Endothelial cell of umbilical vein (primary cell): ENCODE measurements around the gene CRYL1. TPM values are rescaled to one million over a fixed set of nuclear protein-coding genes. Genes with fewer than 3 reads are reported as not detected.

Experiments
- BruUV-seq: library from RNA; stranded (reverse); fragments of 400-500 nt; replicated peaks from 2 replicates; lab custom pipeline; 2021; lab: Mats Ljungman, UMichigan
- CTCF ChIA-PET: fragments of 300-600, 350-600 bp; sonication (Branson Sonifier 250); formaldehyde crosslinking; loops from one replicate; lab custom pipeline; 2021; ENCODE audit warnings: antibody characterized with exemption, inconsistent platforms; lab: Charles Lee
- POLR2A ChIA-PET: fragments of 300-600, 350-600 bp; sonication (Branson Sonifier 250); formaldehyde crosslinking; loops from one replicate; lab custom pipeline; 2021; ENCODE audit warnings: antibody characterized with exemption, inconsistent platforms; lab: Charles Lee
- DNase-seq: peaks from one replicate; pipeline ENCODE4 v3.0.0-alpha.2; 2011; ENCODE audit warnings: low read depth, low spot score
- FAIRE-seq: peaks from 2 replicates; lab custom pipeline; 2011; peaks lifted over from hg19 to GRCh38; lab: Jason Lieb, UNC
- H2AFZ ChIP-seq: 2 replicates; pipeline ENCODE4 v1.6.0; 2012; ENCODE audit warnings: low read depth, low read length, control low read depth, inconsistent platforms
- H3K27ac ChIP-seq: 2 replicates; pipeline ENCODE4 v1.5.1; 2011; ENCODE audit warnings: low read depth, mild to moderate bottlenecking, control low read depth, low read length, moderate library complexity; ENCODE audit not compliant: insufficient read depth
- H3K27me3 ChIP-seq, 2 experiments: 2 replicates each; pipeline versions ENCODE4 v1.6.0 to v1.6.1; 2011; ENCODE audit warnings: low read length in 2 of 2, mixed read lengths in 1 of 2; ENCODE audit not compliant: control insufficient read depth in 2 of 2, insufficient read depth in 2 of 2
- H3K36me3 ChIP-seq, 2 experiments: 2 replicates in 1 of 2; 3 replicates in 1 of 2; pipeline ENCODE4 v1.5.1; 2011; ENCODE audit warnings: low read length in 2 of 2, mild to moderate bottlenecking in 1 of 2, moderate library complexity in 1 of 2; ENCODE audit not compliant: control insufficient read depth in 2 of 2, insufficient read depth in 2 of 2; ENCODE audit errors: extremely low read depth in 1 of 2
- H3K4me1 ChIP-seq: 3 replicates; pipeline ENCODE4 v1.5.1; 2011; ENCODE audit warnings: mild to moderate bottlenecking, low read length; ENCODE audit not compliant: control insufficient read depth, insufficient read depth; ENCODE audit errors: extremely low read depth
- H3K4me2 ChIP-seq: 2 replicates; pipeline ENCODE4 v1.6.1; 2011; ENCODE audit warnings: low read length, control low read depth, mixed read lengths; ENCODE audit not compliant: insufficient read depth
- H3K4me3 ChIP-seq, 3 experiments: fragments of 200-600 bp in 1 of 3; sonication (generic), shearing (Covaris generic) in 1 of 3; replicated peaks in 1 of 3; 2 replicates each; pipeline ENCODE4 v1.5.1; 2011 to 2016; ENCODE audit warnings: control low read depth in 3 of 3, low read length in 3 of 3, mild to moderate bottlenecking in 2 of 3, inconsistent platforms in 1 of 3, low read depth in 1 of 3, moderate library complexity in 1 of 3; ENCODE audit not compliant: insufficient read depth in 1 of 3
- H3K79me2 ChIP-seq: 2 replicates; pipeline ENCODE4 v1.6.0; 2012; ENCODE audit warnings: low read length, inconsistent platforms; ENCODE audit not compliant: control insufficient read depth, insufficient read depth
- H3K9ac ChIP-seq: replicated peaks from 2 replicates; pipeline ENCODE3; 2011; ENCODE audit warnings: low read length, control low read depth; ENCODE audit not compliant: insufficient read depth; ENCODE audit errors: extremely low read depth
- H3K9me1 ChIP-seq: replicated peaks from 3 replicates; pipeline ENCODE4 v1.6.0; 2011; ENCODE audit warnings: mild to moderate bottlenecking, low read length; ENCODE audit not compliant: control insufficient read depth, insufficient read depth; ENCODE audit errors: extremely low read depth
- H3K9me3 ChIP-seq: replicated peaks from 2 replicates; pipeline ENCODE4 v1.5.1; 2012; ENCODE audit warnings: low read length, inconsistent platforms; ENCODE audit not compliant: control insufficient read depth, insufficient read depth
- H4K20me1 ChIP-seq: replicated peaks from 2 replicates; pipeline ENCODE3; 2011; ENCODE audit warnings: mild to moderate bottlenecking, low read length; ENCODE audit not compliant: control insufficient read depth, insufficient read depth; ENCODE audit errors: extremely low read depth
- EZH2 ChIP-seq: IDR thresholded peaks from 2 replicates; pipeline ENCODE4 v1.6.1; 2012; ENCODE audit warnings: borderline replicate concordance, low read depth, mild to moderate bottlenecking, moderate library complexity, low read length, inconsistent platforms; ENCODE audit not compliant: severe bottlenecking
- FOS ChIP-seq: IDR thresholded peaks from 2 replicates; pipeline ENCODE4 v1.6.1; 2011; ENCODE audit warnings: mild to moderate bottlenecking, low read length, moderate library complexity, borderline replicate concordance; ENCODE audit not compliant: insufficient read depth
- JUN ChIP-seq: IDR thresholded peaks from 2 replicates; pipeline ENCODE4 v1.6.1; 2011; ENCODE audit warnings: borderline replicate concordance, low read depth; ENCODE audit not compliant: insufficient read length, insufficient read depth
- MYC ChIP-seq: IDR thresholded peaks from one replicate; pipeline ENCODE4 v1.6.1; 2011; ENCODE audit warnings: mild to moderate bottlenecking, low read depth, low read length
- POLR2A ChIP-seq: IDR thresholded peaks from 2 replicates; pipeline ENCODE4 v1.6.1; 2012; ENCODE audit warnings: low read depth, mild to moderate bottlenecking, control low read depth, low read length
- dilution Hi-C: fragments of 300-500 bp; cut with MboI; formaldehyde crosslinking; loops from one replicate; pipeline ENCODE4 v1.15.0; 2019; ENCODE audit warnings: low sequenced_read_pairs; ENCODE audit not compliant: extremely low pct_ligation_motif_present
- intact Hi-C: fragments of 100-400 bp; cut with micrococcal nuclease; formaldehyde crosslinking; loops from one replicate; pipeline ENCODE4 v1.10.0; 2022
- polyA plus RNA-seq, 4 experiments: library from polyadenylated mRNA; depleted of rRNA in 3 of 4; stranded (reverse) in 3 of 4; unstranded in 1 of 4; fragments of >200 nt; gene quantifications; 2 replicates each; pipeline versions ENCODE4 v1.2.1 to v1.2.3, GENCODE V29; 2011 to 2012; ENCODE audit warnings: missing spikeins in 1 of 4
- total RNA-seq: library from RNA; stranded (reverse); gene quantifications from 2 replicates; pipeline ENCODE4 v1.2.3, GENCODE V29; 2021

The CRYL1 gene
- total and polyA plus RNA-seq, 2 donors (not counting 3 experiments of a cell fraction or from before 2014, with no cell fraction given) = 13.9 to 39.0 TPM

- H3K4me1 ChIP-seq = peaks cover 13% of the 10 kb centered on the region
- H3K36me3 ChIP-seq = no peaks in the 10 kb centered on the region
- H3K27ac ChIP-seq = peak overlapping the region; percentile 67
- ChIA-PET CTCF (interaction anchor here (0.9 to 1.9 kb wide), 12 partner anchors 13 to 399 kb away, joined by 3 to 6 read pairs (median 3); partner anchors contain the start of gene IL17D), POLR2A (interaction anchor here (0.9 kb wide), 1 partner anchor 9 kb away, joined by 3 read pairs; no protein-coding TSS in a partner anchor)
- H3K9ac ChIP-seq = peak overlapping the region; percentile 75
- peak overlapping the region; percentile 45 for H2AFZ ChIP-seq
- BruUV-seq = TSS peak; percentile 69
- no peaks in the 10 kb centered on the region for H3K9me1 ChIP-seq
- no peaks in the 10 kb centered on the region for H3K9me3 ChIP-seq
- H4K20me1 ChIP-seq = no peaks in the 10 kb centered on the region
- peaks cover 2% of the 10 kb centered on the region for H3K79me2 ChIP-seq
- DNase-seq (peak; percentile 51), FAIRE-seq (no peak)
- H3K4me2 ChIP-seq = peak overlapping the region; percentile 75
- peak overlapping the region in 1 of 3 experiments; percentile 52 for H3K4me3 ChIP-seq
- no peaks in the 10 kb centered on the region for H3K27me3 ChIP-seq
- intact Hi-C loops = loop anchor here (1.0 to 10.0 kb wide), 2 partner anchors 41 to 178 kb away; partner anchors contain the start of genes IFT88 and IL17D
- dilution Hi-C loops = no loop called here
- TF ChIP-seq JUN (no peak), POLR2A (no peak), EZH2 (no peak)
Measured at GRCh38 chr13:20526664-20527063, 1.0 kb upstream of the CRYL1 start.

- no peaks in the 10 kb centered on the region for H3K36me3 ChIP-seq
- no peaks in the 10 kb centered on the region for H4K20me1 ChIP-seq
- H3K27me3 ChIP-seq = no peaks in the 10 kb centered on the region
- intact Hi-C loops (loop anchor here (10.0 kb wide), 1 partner anchor 180 kb away; the partner anchor contains the start of gene IL17D), dilution Hi-C loops (no loop called here)
- FAIRE-seq = peak; percentile 69
- peak overlapping the region; percentile 67 for H3K27ac ChIP-seq
- H3K79me2 ChIP-seq = peaks cover 2% of the 10 kb centered on the region
- H3K9me3 ChIP-seq = no peaks in the 10 kb centered on the region
- peak overlapping the region; percentile 12 to 87 (median 60) for H3K4me3 ChIP-seq
- H2AFZ ChIP-seq = peak overlapping the region; percentile 47
- peak overlapping the region; percentile 75 for H3K9ac ChIP-seq
- BruUV-seq = no TSS peak
- ChIA-PET POLR2A (interaction anchor here (0.5 to 0.7 kb wide), 2 partner anchors 183 to 265 kb away, joined by 3 to 7 read pairs; no protein-coding TSS in a partner anchor), CTCF (interaction anchor here (0.6 to 1.2 kb wide), 4 partner anchors 187 to 400 kb away, joined by 3 to 4 read pairs (median 4); no protein-coding TSS in a partner anchor)
- H3K4me1 ChIP-seq = peaks cover 13% of the 10 kb centered on the region
- peak overlapping the region; percentile 59 for H3K4me2 ChIP-seq
- H3K9me1 ChIP-seq = no peaks in the 10 kb centered on the region
- DNase-seq = peak; percentile 46
- TF ChIP-seq MYC = no peak
- no peak for TF ChIP-seq FOS
- no peak for TF ChIP-seq EZH2
Measured at GRCh38 chr13:20525144-20525600, 485 bp downstream of the CRYL1 start.
